Liver (tissue), 9 donors: Measurements from ENCODE around the gene CLIC1. TPM values are rescaled to one million over a fixed set of nuclear protein-coding genes. Genes with fewer than 3 reads are reported as not detected.
A peak's percentile ranks its signal among the peaks of the same experiment; 100 is the strongest.

ENCODE experiments used
- DNase-seq: peaks from one replicate; pipeline ENCODE4 v3.0.0-alpha.2; 2017; ENCODE audit warnings: low spot score
- H3K27ac ChIP-seq, 2 donors: one replicate each; pipeline ENCODE4 v1.7.0; 2013; ENCODE audit warnings: inconsistent platforms in 2 of 2, low read length in 2 of 2, control low read depth in 1 of 2, low read depth in 1 of 2, mild to moderate bottlenecking in 1 of 2
- H3K27me3 ChIP-seq, 4 donors: one replicate each; pipeline versions ENCODE4 v1.6.1 to v1.7.0; 2013; ENCODE audit warnings: low read length in 3 of 4, inconsistent platforms in 1 of 4, mild to moderate bottlenecking in 1 of 4, moderate library complexity in 1 of 4; ENCODE audit not compliant: control insufficient read depth in 4 of 4, insufficient read depth in 4 of 4
- H3K36me3 ChIP-seq, 4 donors: one replicate each; pipeline versions ENCODE4 v1.6.1 to v1.7.0; 2013; ENCODE audit warnings: low read length in 3 of 4, mild to moderate bottlenecking in 3 of 4, low read depth in 1 of 4, moderate library complexity in 1 of 4; ENCODE audit not compliant: control insufficient read depth in 4 of 4, insufficient read depth in 3 of 4
- H3K4me1 ChIP-seq, 4 donors: one replicate each; pipeline versions ENCODE4 v1.6.1 to v1.7.0; 2013; ENCODE audit warnings: low read length in 3 of 4, mild to moderate bottlenecking in 3 of 4, moderate library complexity in 1 of 4; ENCODE audit not compliant: control insufficient read depth in 4 of 4, insufficient read depth in 4 of 4
- H3K4me3 ChIP-seq, 3 donors: one replicate each; pipeline versions ENCODE4 v1.6.1 to v1.7.0; 2013; ENCODE audit warnings: low read length in 3 of 3, control low read depth in 1 of 3, low read depth in 1 of 3, mild to moderate bottlenecking in 1 of 3
- H3K9ac ChIP-seq, 2 donors: one replicate each; pipeline ENCODE4 v1.7.0; 2013; ENCODE audit warnings: low read length in 2 of 2, mild to moderate bottlenecking in 2 of 2, moderate library complexity in 2 of 2, control low read depth in 1 of 2, low read depth in 1 of 2
- H3K9me3 ChIP-seq, 4 donors: one replicate each; pipeline versions ENCODE4 v1.6.1 to v1.7.0; 2013; ENCODE audit warnings: low read length in 3 of 4; ENCODE audit not compliant: control insufficient read depth in 4 of 4
- EGR1 ChIP-seq, 2 donors: IDR thresholded peaks; 2 replicates each; pipeline ENCODE4 v1.6.1; 2016 to 2018; ENCODE audit warnings: antibody characterized with exemption in 2 of 2, low read depth in 2 of 2
- FOXA1 ChIP-seq: IDR thresholded peaks from 2 replicates; pipeline ENCODE4 v1.6.1; 2016; ENCODE audit warnings: antibody characterized with exemption
- GABPA ChIP-seq, 2 donors: IDR thresholded peaks in 1 of 2; conservative IDR thresholded peaks in 1 of 2; 2 replicates each; pipeline ENCODE4 v1.6.1; 2016; ENCODE audit warnings: antibody characterized with exemption in 2 of 2, mild to moderate bottlenecking in 1 of 2, moderate library complexity in 1 of 2
- HNF4A ChIP-seq, 2 donors: conservative IDR thresholded peaks; 2 replicates each; pipeline ENCODE4 v1.6.1; 2016; ENCODE audit warnings: antibody characterized with exemption in 2 of 2, mild to moderate bottlenecking in 2 of 2
- JUND ChIP-seq, 2 donors: IDR thresholded peaks; 2 replicates each; pipeline ENCODE4 v1.6.1; 2016; ENCODE audit warnings: antibody characterized with exemption in 2 of 2
- RAD21 ChIP-seq, 2 donors: IDR thresholded peaks; 2 replicates each; pipeline ENCODE4 v1.6.1; 2016; ENCODE audit warnings: antibody characterized with exemption in 2 of 2, mild to moderate bottlenecking in 2 of 2
- RXRA ChIP-seq, 2 donors: IDR thresholded peaks; 2 replicates each; pipeline ENCODE4 v1.6.1; 2017 to 2018; ENCODE audit warnings: antibody characterized with exemption in 2 of 2, mild to moderate bottlenecking in 1 of 2
- SP1 ChIP-seq: IDR thresholded peaks from 2 replicates; pipeline ENCODE4 v1.6.1; 2018; ENCODE audit warnings: antibody characterized with exemption, mild to moderate bottlenecking
- TAF1 ChIP-seq: conservative IDR thresholded peaks from 2 replicates; pipeline ENCODE4 v1.6.1; 2016; ENCODE audit warnings: antibody characterized with exemption, mild to moderate bottlenecking
- YY1 ChIP-seq: IDR thresholded peaks from 2 replicates; pipeline ENCODE4 v1.6.1; 2016; ENCODE audit warnings: antibody characterized with exemption, mild to moderate bottlenecking
- WGBS: extraction: QIAGEN DNeasy Blood & Tissue Kit; methylation state at CpG from one replicate; pipeline ENCODE4 v1.1.7; 2013; 5-methylcytosine and 5-hydroxymethylcytosine counted together
- polyA plus RNA-seq, 2 donors: library from polyadenylated mRNA; stranded (reverse) in 1 of 2; unstranded in 1 of 2; fragments of 200-250 nt in 1 of 2; fragments of >200 nt in 1 of 2; fragmentation: Nextera tagmentation in 1 of 2; extraction: Ambion mirVana in 1 of 2; gene quantifications; one replicate each; pipeline versions ENCODE4 v1.2.1 to v1.2.3, GENCODE V29; 2013 to 2015
- total RNA-seq, 2 donors: library from RNA; depleted of rRNA; stranded (reverse); fragments of >200 nt; gene quantifications; one replicate each; pipeline ENCODE4 v1.2.3, GENCODE V29; 2014
- TF ChIP-seq, protein P1 (sequence below): IDR thresholded peaks from 2 replicates; pipeline ENCODE4 v1.6.1; 2016; ENCODE audit warnings: antibody characterized with exemption
- TF ChIP-seq, protein P2 (sequence below): IDR thresholded peaks from 2 replicates; pipeline ENCODE4 v1.6.1; 2016; ENCODE audit warnings: antibody characterized with exemption
- TF ChIP-seq, protein P3 (sequence below): fragments of 150-350 bp; IDR thresholded peaks from 2 replicates; pipeline ENCODE4 v1.5.1; 2017; ENCODE audit warnings: improper control_type of control experiment, low read depth, low read length; ENCODE audit not compliant: missing input control
- TF ChIP-seq, protein P4 (sequence below): IDR thresholded peaks from 2 replicates; pipeline ENCODE4 v1.6.1; 2016; ENCODE audit warnings: antibody characterized with exemption
- TF ChIP-seq, protein P5 (sequence below): IDR thresholded peaks from 2 replicates; pipeline ENCODE4 v1.6.1; 2016; ENCODE audit warnings: antibody characterized with exemption, mild to moderate bottlenecking
- donor health status: healthy.
- donor health status: healthy.
- donor health status: healthy.
- donor health status: healthy.
- donor health status: healthy.

The CLIC1 gene
- total and polyA plus RNA-seq, 4 donors = 56.5 to 124 (median 64.5) TPM

DNA sequence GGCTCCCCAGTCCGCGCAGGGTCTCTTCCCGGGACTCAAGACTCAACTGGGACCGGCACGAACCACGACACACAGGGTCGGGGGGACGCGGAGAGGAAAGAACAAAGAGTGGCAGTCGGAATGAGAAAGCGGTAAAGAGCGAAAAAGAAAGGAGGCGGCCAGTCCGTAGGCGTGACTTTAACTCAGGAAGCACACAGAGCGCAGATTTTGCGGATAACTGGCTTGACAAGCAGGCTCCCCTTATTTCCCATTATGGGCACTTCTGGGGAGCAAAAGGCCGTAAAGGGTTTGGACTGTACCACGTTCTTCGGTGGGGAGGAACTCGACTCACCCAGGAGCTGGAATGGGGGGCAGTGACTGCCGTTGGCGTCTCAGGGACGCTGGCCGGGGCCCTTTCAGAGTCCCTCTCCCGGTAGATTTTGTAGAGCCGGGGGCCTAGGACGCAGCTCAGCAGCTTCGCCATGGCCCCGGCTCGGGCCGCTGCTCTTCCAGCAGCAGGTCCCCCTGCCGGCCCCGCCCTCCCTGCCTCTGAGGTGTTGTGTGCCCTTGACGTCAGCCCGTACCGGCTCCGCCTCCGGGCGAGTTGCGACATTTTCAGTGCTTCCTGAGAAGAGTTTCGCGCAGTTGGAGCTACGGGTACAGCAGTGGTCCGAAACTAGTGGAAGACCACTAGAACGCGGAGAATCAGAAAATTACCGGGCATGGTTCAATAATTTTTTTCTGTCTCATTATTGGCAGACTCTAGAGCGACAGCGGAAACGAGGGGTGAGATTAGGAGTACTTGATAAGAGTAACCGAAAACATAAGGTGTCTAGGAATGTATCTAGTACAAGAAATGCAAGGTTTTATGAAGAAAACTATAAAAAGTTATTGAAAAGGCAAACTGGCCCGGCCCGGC, 33.3 kb downstream of the CLIC1 start, which contains the start of gene ABHD16A (continued):
- peak; percentile 57 to 72 for TF ChIP-seq HNF4A (conservative IDR thresholded peaks at IDR 0.05)
- TF ChIP-seq, protein P1, sequence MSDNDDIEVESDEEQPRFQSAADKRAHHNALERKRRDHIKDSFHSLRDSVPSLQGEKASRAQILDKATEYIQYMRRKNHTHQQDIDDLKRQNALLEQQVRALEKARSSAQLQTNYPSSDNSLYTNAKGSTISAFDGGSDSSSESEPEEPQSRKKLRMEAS = peak; percentile 87
- TF ChIP-seq, protein P2, sequence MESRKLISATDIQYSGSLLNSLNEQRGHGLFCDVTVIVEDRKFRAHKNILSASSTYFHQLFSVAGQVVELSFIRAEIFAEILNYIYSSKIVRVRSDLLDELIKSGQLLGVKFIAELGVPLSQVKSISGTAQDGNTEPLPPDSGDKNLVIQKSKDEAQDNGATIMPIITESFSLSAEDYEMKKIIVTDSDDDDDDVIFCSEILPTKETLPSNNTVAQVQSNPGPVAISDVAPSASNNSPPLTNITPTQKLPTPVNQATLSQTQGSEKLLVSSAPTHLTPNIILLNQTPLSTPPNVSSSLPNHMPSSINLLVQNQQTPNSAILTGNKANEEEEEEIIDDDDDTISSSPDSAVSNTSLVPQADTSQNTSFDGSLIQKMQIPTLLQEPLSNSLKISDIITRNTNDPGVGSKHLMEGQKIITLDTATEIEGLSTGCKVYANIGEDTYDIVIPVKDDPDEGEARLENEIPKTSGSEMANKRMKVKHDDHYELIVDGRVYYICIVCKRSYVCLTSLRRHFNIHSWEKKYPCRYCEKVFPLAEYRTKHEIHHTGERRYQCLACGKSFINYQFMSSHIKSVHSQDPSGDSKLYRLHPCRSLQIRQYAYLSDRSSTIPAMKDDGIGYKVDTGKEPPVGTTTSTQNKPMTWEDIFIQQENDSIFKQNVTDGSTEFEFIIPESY = peak; percentile 97
- peak in 1 of 2 donors; percentile 87 for TF ChIP-seq JUND (IDR thresholded peaks at IDR 0.05)
- TF ChIP-seq EGR1 (IDR thresholded peaks at IDR 0.05; ENCODE audit: low read depth in 2 of 2) = peak; percentile 55 to 60

DNA sequence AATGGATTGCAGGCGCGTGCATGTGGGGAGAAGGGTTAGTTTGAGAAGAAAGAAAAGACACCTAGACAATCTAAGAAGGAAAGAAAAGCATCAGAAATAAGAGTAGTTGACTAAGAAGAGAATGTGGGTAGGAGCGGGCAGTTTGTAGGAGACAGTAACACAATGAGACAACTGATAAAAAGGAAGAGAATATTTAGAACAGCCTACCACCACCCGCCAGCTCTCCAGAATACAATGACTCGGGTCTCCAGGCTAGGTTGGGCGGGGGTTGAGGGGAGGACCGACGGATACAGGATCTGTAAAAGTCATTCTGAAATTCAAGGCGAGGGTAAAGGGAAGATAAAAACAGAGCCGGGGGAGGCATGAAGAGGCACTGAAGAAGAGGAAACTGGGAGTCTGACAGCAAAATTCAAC, 33.9 kb downstream of the CLIC1 start:
- H3K36me3 ChIP-seq = peaks cover 0 to 7% (median 4%) of the 10 kb centered on the region in 4 donors
- WGBS = under 1% methylated on average over 10 of the region's 10 CpGs
- TF ChIP-seq FOXA1 (no peak), SP1 (no peak), YY1 (no peak)
- TF ChIP-seq, protein P3, sequence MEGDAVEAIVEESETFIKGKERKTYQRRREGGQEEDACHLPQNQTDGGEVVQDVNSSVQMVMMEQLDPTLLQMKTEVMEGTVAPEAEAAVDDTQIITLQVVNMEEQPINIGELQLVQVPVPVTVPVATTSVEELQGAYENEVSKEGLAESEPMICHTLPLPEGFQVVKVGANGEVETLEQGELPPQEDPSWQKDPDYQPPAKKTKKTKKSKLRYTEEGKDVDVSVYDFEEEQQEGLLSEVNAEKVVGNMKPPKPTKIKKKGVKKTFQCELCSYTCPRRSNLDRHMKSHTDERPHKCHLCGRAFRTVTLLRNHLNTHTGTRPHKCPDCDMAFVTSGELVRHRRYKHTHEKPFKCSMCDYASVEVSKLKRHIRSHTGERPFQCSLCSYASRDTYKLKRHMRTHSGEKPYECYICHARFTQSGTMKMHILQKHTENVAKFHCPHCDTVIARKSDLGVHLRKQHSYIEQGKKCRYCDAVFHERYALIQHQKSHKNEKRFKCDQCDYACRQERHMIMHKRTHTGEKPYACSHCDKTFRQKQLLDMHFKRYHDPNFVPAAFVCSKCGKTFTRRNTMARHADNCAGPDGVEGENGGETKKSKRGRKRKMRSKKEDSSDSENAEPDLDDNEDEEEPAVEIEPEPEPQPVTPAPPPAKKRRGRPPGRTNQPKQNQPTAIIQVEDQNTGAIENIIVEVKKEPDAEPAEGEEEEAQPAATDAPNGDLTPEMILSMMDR = no peak
- TF ChIP-seq, protein P4, sequence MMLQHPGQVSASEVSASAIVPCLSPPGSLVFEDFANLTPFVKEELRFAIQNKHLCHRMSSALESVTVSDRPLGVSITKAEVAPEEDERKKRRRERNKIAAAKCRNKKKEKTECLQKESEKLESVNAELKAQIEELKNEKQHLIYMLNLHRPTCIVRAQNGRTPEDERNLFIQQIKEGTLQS = no peak
- H3K4me3 ChIP-seq = peak overlapping the region; percentile 72 to 96 (median 73)
- H3K4me1 ChIP-seq = peaks cover 0 to 17% (median 14%) of the 10 kb centered on the region in 4 donors
- H3K27ac ChIP-seq = peak overlapping the region; percentile 94
- H3K9me3 ChIP-seq = no peaks in the 10 kb centered on the region
- H3K27me3 ChIP-seq = no peaks in the 10 kb centered on the region
- DNase-seq = no peak
- peak overlapping the region; percentile 85 to 98 for H3K9ac ChIP-seq

DNA sequence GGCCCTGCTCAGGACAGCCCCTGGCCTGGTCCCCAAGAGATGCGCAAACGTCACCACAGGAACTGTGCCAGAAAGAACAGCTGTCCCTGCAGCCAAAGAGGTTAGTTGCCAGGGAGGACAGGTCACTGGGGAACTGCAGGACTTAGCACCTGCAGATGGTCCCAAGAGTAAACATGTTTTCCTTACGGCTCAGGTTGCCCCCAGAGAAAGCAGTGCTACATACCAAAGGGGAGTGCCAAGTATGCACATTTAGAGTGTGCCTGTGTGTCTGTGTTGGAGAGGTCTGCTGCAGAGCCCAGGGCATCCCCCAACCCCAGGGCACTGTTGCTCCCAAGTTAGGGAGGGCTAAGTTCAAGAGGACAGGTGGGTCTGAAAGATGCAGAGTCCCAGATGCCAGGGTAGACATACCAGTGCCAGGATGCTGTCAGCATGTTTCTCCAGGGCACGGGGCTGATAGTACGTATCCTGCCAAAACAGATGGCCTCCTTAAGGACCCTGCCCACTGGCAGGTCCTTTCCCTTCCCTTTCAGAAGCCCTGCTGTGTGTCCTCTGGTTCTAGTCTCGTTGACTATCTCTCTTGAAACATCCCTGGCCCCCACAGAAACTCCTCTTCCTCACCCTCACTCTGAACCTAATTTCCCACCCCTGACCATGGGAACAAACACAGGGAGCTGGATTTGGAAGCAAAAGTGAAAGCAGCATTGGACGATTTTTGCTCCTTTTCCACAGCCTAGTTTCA, 34.5 kb downstream of the CLIC1 start:
- Histone ChIP-seq H3K27ac (peak overlapping the region; percentile 94), H3K9ac (peak overlapping the region; percentile 85 to 98), H3K36me3 (peaks cover 2 to 7% (median 5%) of the 10 kb centered on the region in 4 donors), H3K9me3 (no peaks in the 10 kb centered on the region), H3K27me3 (no peaks in the 10 kb centered on the region), H3K4me3 (peak overlapping the region; percentile 72 to 96 (median 73)), H3K4me1 (peaks cover 0 to 17% (median 14%) of the 10 kb centered on the region in 4 donors)
- DNase-seq = no peak
- WGBS = 24% methylated on average over 7 of the region's 7 CpGs
- TF ChIP-seq EGR1 (IDR thresholded peaks at IDR 0.05; ENCODE audit: low read depth in 2 of 2) (no peak), RAD21 (IDR thresholded peaks at IDR 0.05) (no peak), RXRA (IDR thresholded peaks at IDR 0.05) (no peak), YY1 (no peak), HNF4A (conservative IDR thresholded peaks at IDR 0.05) (no peak), GABPA (IDR thresholded peaks at IDR 0.05 in 1 of 2, conservative IDR thresholded peaks at IDR 0.05 in 1 of 2) (no peak), JUND (IDR thresholded peaks at IDR 0.05) (no peak), TAF1 (no peak)
- TF ChIP-seq, protein P3 = no peak
- TF ChIP-seq, protein P4 = no peak
- TF ChIP-seq, protein P5, sequence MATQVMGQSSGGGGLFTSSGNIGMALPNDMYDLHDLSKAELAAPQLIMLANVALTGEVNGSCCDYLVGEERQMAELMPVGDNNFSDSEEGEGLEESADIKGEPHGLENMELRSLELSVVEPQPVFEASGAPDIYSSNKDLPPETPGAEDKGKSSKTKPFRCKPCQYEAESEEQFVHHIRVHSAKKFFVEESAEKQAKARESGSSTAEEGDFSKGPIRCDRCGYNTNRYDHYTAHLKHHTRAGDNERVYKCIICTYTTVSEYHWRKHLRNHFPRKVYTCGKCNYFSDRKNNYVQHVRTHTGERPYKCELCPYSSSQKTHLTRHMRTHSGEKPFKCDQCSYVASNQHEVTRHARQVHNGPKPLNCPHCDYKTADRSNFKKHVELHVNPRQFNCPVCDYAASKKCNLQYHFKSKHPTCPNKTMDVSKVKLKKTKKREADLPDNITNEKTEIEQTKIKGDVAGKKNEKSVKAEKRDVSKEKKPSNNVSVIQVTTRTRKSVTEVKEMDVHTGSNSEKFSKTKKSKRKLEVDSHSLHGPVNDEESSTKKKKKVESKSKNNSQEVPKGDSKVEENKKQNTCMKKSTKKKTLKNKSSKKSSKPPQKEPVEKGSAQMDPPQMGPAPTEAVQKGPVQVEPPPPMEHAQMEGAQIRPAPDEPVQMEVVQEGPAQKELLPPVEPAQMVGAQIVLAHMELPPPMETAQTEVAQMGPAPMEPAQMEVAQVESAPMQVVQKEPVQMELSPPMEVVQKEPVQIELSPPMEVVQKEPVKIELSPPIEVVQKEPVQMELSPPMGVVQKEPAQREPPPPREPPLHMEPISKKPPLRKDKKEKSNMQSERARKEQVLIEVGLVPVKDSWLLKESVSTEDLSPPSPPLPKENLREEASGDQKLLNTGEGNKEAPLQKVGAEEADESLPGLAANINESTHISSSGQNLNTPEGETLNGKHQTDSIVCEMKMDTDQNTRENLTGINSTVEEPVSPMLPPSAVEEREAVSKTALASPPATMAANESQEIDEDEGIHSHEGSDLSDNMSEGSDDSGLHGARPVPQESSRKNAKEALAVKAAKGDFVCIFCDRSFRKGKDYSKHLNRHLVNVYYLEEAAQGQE = no peak
